Measurements from ENCODE around the gene UBE2E1.

DNA sequence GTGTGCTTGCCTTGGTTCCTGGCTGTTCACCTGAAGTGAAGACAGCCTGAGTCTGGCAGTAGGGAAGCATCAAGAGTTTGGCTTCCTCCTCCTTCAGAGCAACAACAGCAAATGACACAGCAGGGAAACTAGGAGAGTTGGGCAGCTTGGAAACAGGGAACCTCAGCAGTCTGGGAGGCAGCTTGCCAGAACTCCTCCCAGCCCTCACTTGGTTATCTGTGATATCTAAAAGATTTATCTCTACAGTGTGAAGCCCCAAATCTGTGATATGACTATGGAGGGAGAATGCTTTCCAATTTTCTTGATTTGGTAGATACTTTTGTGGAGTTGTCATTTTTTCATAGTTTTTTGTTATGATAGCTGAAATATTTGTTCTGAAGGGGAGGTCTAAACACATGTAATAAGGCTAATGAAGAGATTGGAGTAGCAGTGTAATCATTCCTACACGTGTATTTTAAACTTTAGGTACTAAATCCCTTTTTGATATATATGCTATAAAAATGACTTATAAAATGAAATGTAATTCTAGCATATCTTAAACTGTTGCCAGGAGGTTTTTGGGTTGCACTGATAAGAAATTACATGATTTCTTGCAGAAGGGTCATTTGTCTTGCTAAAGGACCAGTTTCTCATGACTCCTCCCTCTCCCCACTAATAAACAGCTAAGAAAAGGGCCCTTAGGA, 20.8 kb downstream of the UBE2E1 start:
- TF ChIP-seq, protein P1, sequence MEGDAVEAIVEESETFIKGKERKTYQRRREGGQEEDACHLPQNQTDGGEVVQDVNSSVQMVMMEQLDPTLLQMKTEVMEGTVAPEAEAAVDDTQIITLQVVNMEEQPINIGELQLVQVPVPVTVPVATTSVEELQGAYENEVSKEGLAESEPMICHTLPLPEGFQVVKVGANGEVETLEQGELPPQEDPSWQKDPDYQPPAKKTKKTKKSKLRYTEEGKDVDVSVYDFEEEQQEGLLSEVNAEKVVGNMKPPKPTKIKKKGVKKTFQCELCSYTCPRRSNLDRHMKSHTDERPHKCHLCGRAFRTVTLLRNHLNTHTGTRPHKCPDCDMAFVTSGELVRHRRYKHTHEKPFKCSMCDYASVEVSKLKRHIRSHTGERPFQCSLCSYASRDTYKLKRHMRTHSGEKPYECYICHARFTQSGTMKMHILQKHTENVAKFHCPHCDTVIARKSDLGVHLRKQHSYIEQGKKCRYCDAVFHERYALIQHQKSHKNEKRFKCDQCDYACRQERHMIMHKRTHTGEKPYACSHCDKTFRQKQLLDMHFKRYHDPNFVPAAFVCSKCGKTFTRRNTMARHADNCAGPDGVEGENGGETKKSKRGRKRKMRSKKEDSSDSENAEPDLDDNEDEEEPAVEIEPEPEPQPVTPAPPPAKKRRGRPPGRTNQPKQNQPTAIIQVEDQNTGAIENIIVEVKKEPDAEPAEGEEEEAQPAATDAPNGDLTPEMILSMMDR (conservative IDR thresholded peaks at IDR 0.05): no peak
- TF ChIP-seq EZH2 (IDR thresholded peaks at IDR 0.05; ENCODE audit: low read depth): no peak

Data from PC-9 (cell line).